Calu3 (cell line): ENCODE measurements around the gene LRMDA. TPM values are rescaled to one million over a fixed set of nuclear protein-coding genes. Genes with fewer than 3 reads are reported as not detected.

Experiments
- BruUV-seq: library from RNA; stranded (reverse); fragments of 400-500 nt; replicated peaks from 2 replicates; lab custom pipeline; 2021; lab: Mats Ljungman, UMichigan
- CTCF ChIA-PET: fragments of 300-600 bp; sonication (Branson Sonifier 250); formaldehyde crosslinking; loops from one replicate; lab custom pipeline; 2022; ENCODE audit warnings: antibody characterized with exemption; lab: Charles Lee
- DNase-seq: peaks from one replicate; pipeline ENCODE4 v3.0.0; 2022
- H3K27ac Mint-ChIP-seq: one replicate; pipeline ENCODE4 v1.8.0; 2022; ENCODE audit warnings: mixed read lengths; ENCODE audit not compliant: unreplicated experiment
- H3K27me3 Mint-ChIP-seq: one replicate; pipeline ENCODE4 v1.8.0; 2022; ENCODE audit warnings: mixed read lengths; ENCODE audit not compliant: unreplicated experiment
- H3K36me3 Mint-ChIP-seq: one replicate; pipeline ENCODE4 v1.8.0; 2022; ENCODE audit warnings: mild to moderate bottlenecking, moderate library complexity, mixed read lengths; ENCODE audit not compliant: insufficient read depth, unreplicated experiment
- H3K4me1 Mint-ChIP-seq: one replicate; pipeline ENCODE4 v1.8.0; 2022; ENCODE audit warnings: mild to moderate bottlenecking, low read depth, mixed read lengths; ENCODE audit not compliant: unreplicated experiment
- H3K4me3 Mint-ChIP-seq: one replicate; pipeline ENCODE4 v1.8.0; 2022; ENCODE audit warnings: mild to moderate bottlenecking, low read depth, moderate library complexity, mixed read lengths; ENCODE audit not compliant: unreplicated experiment
- H3K9me3 Mint-ChIP-seq: one replicate; pipeline ENCODE4 v1.8.0; 2022; ENCODE audit warnings: low read depth, mixed read lengths; ENCODE audit not compliant: unreplicated experiment
- CTCF ChIP-seq: fragments of 200-600 bp; IDR thresholded peaks from one replicate; pipeline ENCODE4 v1.8.0; 2022; ENCODE audit warnings: antibody characterized with exemption; ENCODE audit not compliant: unreplicated experiment
- intact Hi-C: fragments of 100-400 bp; cut with micrococcal nuclease; formaldehyde crosslinking; loops from one replicate; pipeline ENCODE4 v1.10.0; 2022; ENCODE audit not compliant: unreplicated experiment
- total RNA-seq: library from RNA; stranded (reverse); gene quantifications from 2 replicates; pipeline ENCODE4 v1.2.3, GENCODE V29; 2022

LRMDA gene
- total RNA-seq, 1 experiment from 2014 or later = 7.6 TPM

- no peak for DNase-seq
- CTCF ChIA-PET = interaction anchor here (0.7 to 1.1 kb wide), 3 partner anchors 16 to 53 kb away, joined by 3 to 4 read pairs (median 4); no protein-coding TSS in a partner anchor
- intact Hi-C loops = no loop called here
- BruUV-seq = no TSS peak
- peak overlapping the region; percentile 65 for H3K4me3 Mint-ChIP-seq
- no peak for TF ChIP-seq CTCF
- peaks cover 27% of the 10 kb centered on the region for H3K4me1 Mint-ChIP-seq
- H3K9me3 Mint-ChIP-seq = no peaks in the 10 kb centered on the region
- peaks cover 16% of the 10 kb centered on the region for H3K36me3 Mint-ChIP-seq
- peak overlapping the region; percentile 8 for H3K27ac Mint-ChIP-seq
- peaks cover 30% of the 10 kb centered on the region for H3K27me3 Mint-ChIP-seq
Observed at GRCh38 chr10:75432763-75433162, 1.3 kb downstream of the LRMDA start.

GRCh38 chr10:75433216-75433615 is 1.8 kb downstream of the LRMDA start:
- intact Hi-C loops = no loop called here
- H3K36me3 Mint-ChIP-seq = peaks cover 16% of the 10 kb centered on the region
- H3K27me3 Mint-ChIP-seq = peaks cover 30% of the 10 kb centered on the region
- BruUV-seq = no TSS peak
- CTCF ChIA-PET = no interaction called here
- H3K4me1 Mint-ChIP-seq = peaks cover 25% of the 10 kb centered on the region
- no peaks in the 10 kb centered on the region for H3K9me3 Mint-ChIP-seq
- no peak for DNase-seq
- no peak for TF ChIP-seq CTCF
- H3K27ac Mint-ChIP-seq = no peak overlapping the region
- H3K4me3 Mint-ChIP-seq = no peak overlapping the region

DNA sequence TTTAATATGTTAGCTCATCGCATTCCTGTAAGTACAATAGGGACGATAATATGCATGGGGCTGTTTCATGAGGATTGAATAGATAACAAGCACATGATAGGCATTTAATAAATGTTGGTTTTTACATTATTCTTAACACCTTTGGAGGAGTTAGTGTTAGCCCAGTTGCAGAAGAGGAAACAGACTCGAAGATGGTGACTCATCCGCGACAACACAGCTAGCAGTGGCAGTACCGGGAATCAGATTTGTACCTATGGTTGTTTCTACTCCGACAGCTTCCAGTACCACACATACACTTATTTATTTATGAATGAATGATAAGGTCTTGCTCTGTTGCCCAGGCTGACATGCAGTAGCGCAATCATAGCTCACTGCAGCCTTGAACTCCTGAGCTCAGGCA is 2.9 kb downstream of the LRMDA start:
- H3K4me3 Mint-ChIP-seq = no peak overlapping the region
- no peak overlapping the region for H3K27ac Mint-ChIP-seq
- peaks cover 30% of the 10 kb centered on the region for H3K27me3 Mint-ChIP-seq
- H3K36me3 Mint-ChIP-seq = peaks cover 16% of the 10 kb centered on the region
- peaks cover 15% of the 10 kb centered on the region for H3K4me1 Mint-ChIP-seq
- CTCF ChIA-PET = no interaction called here
- no peak for DNase-seq
- TF ChIP-seq CTCF = no peak
- H3K9me3 Mint-ChIP-seq = no peaks in the 10 kb centered on the region
- intact Hi-C loops = no loop called here
- BruUV-seq = no TSS peak

GRCh38 chr10:75435291-75435690 is 3.9 kb downstream of the LRMDA start:
- Mint-ChIP-seq H3K36me3 (peaks cover 16% of the 10 kb centered on the region), H3K27me3 (peaks cover 30% of the 10 kb centered on the region), H3K9me3 (no peaks in the 10 kb centered on the region), H3K4me1 (peaks cover 6% of the 10 kb centered on the region), H3K4me3 (no peak overlapping the region), H3K27ac (no peak overlapping the region)
- no peak for TF ChIP-seq CTCF
- intact Hi-C loops = no loop called here
- CTCF ChIA-PET = no interaction called here
- DNase-seq = no peak
- BruUV-seq = no TSS peak
